ENCODE measurements around the gene COL28A1. TPM values are rescaled to one million over a fixed set of nuclear protein-coding genes. Genes with fewer than 3 reads are reported as not detected.

COL28A1 gene
- total RNA-seq, 1 experiment from 2014 or later: 0.81 TPM

DNA sequence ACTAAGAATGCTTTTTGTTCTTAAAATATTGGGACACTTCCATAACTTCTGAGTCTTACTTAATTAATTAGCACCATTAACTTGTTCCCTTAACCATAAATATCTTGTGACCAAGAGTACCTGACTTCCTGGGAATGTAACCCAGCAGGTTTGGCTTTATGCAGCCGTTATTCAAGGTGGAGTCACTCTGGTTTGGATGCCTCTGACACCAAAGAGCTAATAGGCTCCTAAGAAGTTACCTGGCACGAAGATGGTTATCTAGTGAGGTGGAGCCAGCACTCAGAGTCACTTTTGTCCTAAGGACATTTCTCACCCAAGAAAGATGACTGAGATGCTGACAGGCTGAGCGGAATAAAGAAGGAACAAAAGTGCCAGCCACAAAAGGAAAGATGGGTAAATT is 181.0 kb downstream of the COL28A1 start (continued):
- no peak for TF ChIP-seq ATF6 (CRISPR knock-in tag; IDR thresholded peaks at IDR 0.05)
- TF ChIP-seq USF2 (CRISPR knock-in tag; IDR thresholded peaks at IDR 0.05): no peak
- no peak for TF ChIP-seq FOXK1 (CRISPR knock-in tag; IDR thresholded peaks at IDR 0.05)
- TF ChIP-seq SMAD4 (CRISPR knock-in tag; IDR thresholded peaks at IDR 0.05): no peak
- TF ChIP-seq ZNF512 (CRISPR knock-in tag; IDR thresholded peaks at IDR 0.05; ENCODE audit: borderline replicate concordance): no peak
- no peak for TF ChIP-seq ZNF317 (CRISPR knock-in tag; IDR thresholded peaks at IDR 0.05; ENCODE audit: borderline replicate concordance, low read depth)

DNA sequence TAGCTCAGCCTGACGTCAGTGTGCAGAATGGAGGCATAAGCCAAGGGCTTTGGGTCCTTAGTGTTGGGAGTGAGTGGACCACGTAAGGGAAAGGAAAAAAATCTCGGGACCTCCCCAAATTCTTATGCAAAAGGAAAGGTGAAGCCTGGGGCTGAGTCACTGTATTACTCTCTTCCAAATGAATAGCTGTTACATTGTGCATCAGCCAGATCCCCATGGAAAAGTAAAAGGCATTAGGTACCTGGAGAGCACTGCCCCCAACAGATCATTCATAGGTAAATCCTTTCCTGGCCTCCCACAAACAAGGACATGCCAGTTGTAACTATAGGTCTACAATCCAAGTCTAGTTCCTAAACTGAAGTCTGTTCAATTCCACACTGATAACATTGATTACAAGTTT is 182.8 kb downstream of the COL28A1 start:
- Mint-ChIP-seq H3K4me1 (peaks cover 68% of the 10 kb centered on the region), H3K27me3 (ENCODE audit: low read depth) (no peaks in the 10 kb centered on the region), H3K36me3 (peaks cover 39% of the 10 kb centered on the region), H3K27ac (peak overlapping the region; percentile 95), H3K4me3 (peak overlapping the region; percentile 12; the same call in 1 of the 2 replicates), H3K9me3 (peaks cover 34% of the 10 kb centered on the region)
- peak; percentile 92 for ATAC-seq
- TF ChIP-seq, protein P1, sequence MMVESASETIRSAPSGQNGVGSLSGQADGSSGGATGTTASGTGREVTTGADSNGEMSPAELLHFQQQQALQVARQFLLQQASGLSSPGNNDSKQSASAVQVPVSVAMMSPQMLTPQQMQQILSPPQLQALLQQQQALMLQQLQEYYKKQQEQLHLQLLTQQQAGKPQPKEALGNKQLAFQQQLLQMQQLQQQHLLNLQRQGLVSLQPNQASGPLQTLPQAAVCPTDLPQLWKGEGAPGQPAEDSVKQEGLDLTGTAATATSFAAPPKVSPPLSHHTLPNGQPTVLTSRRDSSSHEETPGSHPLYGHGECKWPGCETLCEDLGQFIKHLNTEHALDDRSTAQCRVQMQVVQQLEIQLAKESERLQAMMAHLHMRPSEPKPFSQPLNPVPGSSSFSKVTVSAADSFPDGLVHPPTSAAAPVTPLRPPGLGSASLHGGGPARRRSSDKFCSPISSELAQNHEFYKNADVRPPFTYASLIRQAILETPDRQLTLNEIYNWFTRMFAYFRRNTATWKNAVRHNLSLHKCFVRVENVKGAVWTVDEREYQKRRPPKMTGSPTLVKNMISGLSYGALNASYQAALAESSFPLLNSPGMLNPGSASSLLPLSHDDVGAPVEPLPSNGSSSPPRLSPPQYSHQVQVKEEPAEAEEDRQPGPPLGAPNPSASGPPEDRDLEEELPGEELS (CRISPR knock-in tag; IDR thresholded peaks at IDR 0.05): peak; percentile 40; the same call in 1 of the 2 replicates
- TF ChIP-seq TEAD1 (CRISPR knock-in tag; IDR thresholded peaks at IDR 0.05): peak; percentile 29; the same call in 1 of the 2 replicates
- peak; percentile 77; the same call in 1 of the 2 replicates for TF ChIP-seq ETV6 (CRISPR knock-in tag; IDR thresholded peaks at IDR 0.05)
- no peak for TF ChIP-seq TEAD4 (CRISPR knock-in tag; IDR thresholded peaks at IDR 0.05)
- ChIA-PET CTCF (interaction anchor here (0.6 to 1.9 kb wide), 8 partner anchors 60 to 249 kb away, joined by 3 to 8 read pairs (median 3); partner anchors contain the start of gene C1GALT1), POLR2A (interaction anchor here (1.0 kb wide), 1 partner anchor 171 kb away, joined by 4 read pairs; the partner anchor contains the start of gene C1GALT1)
- peak; percentile 15 for DNase-seq (ENCODE audit: low spot score)

- H3K4me3 Mint-ChIP-seq: peak overlapping the region; percentile 4; the same call in 1 of the 2 replicates
- ChIA-PET POLR2A (interaction anchor here (1.0 kb wide), 1 partner anchor 170 kb away, joined by 4 read pairs; the partner anchor contains the start of gene C1GALT1), CTCF (interaction anchor here (0.8 to 1.9 kb wide), 4 partner anchors 170 to 252 kb away, joined by 3 to 8 read pairs (median 4); partner anchors contain the start of gene C1GALT1)
- H3K27me3 Mint-ChIP-seq (ENCODE audit: low read depth): no peaks in the 10 kb centered on the region
- H3K4me1 Mint-ChIP-seq: peaks cover 75% of the 10 kb centered on the region
- peaks cover 40% of the 10 kb centered on the region for H3K36me3 Mint-ChIP-seq
- DNase-seq (ENCODE audit: low spot score) (no peak), ATAC-seq (peak; percentile 28)
- peaks cover 34% of the 10 kb centered on the region for H3K9me3 Mint-ChIP-seq
- H3K27ac Mint-ChIP-seq: peak overlapping the region; percentile 95
- TF ChIP-seq SOX15 (CRISPR knock-in tag; IDR thresholded peaks at IDR 0.05) (no peak), USF2 (CRISPR knock-in tag; IDR thresholded peaks at IDR 0.05) (no peak), ZBTB43 (CRISPR knock-in tag; IDR thresholded peaks at IDR 0.05) (no peak), RORB (CRISPR knock-in tag; IDR thresholded peaks at IDR 0.05) (no peak), ZNF532 (CRISPR knock-in tag; IDR thresholded peaks at IDR 0.05; ENCODE audit: borderline replicate concordance) (no peak)
- TF ChIP-seq, protein P2, sequence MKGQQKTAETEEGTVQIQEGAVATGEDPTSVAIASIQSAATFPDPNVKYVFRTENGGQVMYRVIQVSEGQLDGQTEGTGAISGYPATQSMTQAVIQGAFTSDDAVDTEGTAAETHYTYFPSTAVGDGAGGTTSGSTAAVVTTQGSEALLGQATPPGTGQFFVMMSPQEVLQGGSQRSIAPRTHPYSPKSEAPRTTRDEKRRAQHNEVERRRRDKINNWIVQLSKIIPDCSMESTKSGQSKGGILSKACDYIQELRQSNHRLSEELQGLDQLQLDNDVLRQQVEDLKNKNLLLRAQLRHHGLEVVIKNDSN (CRISPR knock-in tag; IDR thresholded peaks at IDR 0.05): no peak
Observed at GRCh38 chr7:7351832-7352231, 183.8 kb downstream of the COL28A1 start.
